Activated CD4-positive, CD25-positive, alpha-beta regulatory T cell treated with anti-CD3 and anti-CD28 coated beads, Interleukin-2, amount 50 U/mL, for 24 hours (primary cell): Measurements from ENCODE around the gene ATP11A.

Experiments
- ATAC-seq, 2 donors: fragments of 150-1000 bp; cut with Tn5 transposase; one replicate each; pipeline ENCODE4 v1.10.0; 2021; ENCODE audit warnings: mild to moderate bottlenecking in 1 of 2, moderate library complexity in 1 of 2

Gene ATP11A

DNA sequence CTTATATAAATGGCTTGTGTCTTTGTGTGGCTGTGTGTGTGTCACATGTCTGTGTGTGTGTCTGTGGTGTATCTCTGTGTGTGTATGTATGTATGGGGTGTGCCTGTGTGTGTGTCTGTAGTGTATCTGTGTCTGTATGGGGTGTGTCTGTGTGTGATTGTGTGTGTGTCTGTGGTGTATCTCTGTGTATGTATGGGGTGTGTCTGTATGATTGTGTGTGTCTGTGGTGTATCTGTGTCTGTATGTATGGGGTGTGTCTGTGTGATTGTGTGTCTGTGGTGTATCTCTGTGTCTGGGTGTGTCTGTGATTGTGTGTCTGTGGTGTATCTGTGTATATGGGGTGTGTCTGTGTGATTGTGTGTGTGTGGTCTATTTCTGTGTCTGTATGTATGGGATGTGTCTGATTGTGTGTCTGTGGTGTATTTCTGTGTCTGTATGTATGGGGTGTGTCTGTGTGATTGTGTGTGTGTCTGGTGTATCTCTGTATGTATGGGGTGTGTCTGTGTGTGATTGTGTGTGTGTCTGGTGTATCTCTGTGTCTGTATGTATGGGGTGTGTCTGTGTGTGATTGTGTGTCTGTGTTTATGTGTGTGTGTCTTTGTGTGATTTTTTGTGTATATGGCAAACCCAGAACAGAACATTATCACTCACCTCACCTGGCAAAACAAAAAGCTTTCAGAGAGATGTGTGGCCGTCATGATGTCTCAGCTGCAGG lies 223.0 kb downstream of the ATP11A start:
- ATAC-seq = no peak

DNA sequence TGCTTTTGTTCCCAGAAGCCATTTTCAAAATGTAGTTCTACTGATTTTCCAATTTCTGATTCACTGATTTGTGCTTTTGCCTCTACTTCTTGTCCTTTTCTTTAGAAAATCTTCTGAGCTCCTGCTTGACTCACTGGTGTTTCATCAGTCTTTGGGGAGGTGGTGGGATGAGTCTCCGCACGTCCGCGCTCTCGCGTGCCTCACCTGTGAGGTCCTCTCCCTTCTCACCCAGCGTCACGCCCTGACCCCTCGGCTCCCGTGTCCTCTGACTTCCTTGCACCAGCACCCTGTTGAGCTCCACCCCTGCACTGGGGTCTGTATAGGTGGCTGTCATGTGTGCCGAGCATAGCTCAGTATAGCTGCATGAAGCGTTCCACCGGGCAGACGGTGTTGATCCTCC lies 226.5 kb downstream of the ATP11A start:
- no peak for ATAC-seq

- ATAC-seq = no peak
These were observed 227.3 kb downstream of the ATP11A start for GRCh38 chr13:112917056-112917664.

DNA sequence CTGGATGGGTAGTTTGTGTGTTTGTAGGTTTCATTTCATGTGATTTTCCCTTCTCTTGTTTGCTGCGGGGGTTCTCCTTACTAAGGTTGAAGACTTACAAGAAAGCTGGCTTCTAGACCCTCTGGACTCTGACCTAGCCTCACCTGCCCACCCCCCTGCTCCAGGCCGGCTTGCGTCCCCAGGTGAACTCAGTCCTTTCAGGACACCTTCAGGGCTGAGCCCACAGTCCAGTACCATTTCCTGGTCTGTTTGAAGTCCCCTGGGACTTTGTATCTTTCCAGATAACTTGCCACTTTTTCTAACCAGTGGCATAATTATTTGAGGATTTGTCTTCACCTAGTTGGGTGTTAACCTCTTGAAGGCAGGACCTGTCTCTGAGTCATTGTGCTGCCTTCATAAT lies 227.9 kb downstream of the ATP11A start:
- ATAC-seq = no peak

DNA sequence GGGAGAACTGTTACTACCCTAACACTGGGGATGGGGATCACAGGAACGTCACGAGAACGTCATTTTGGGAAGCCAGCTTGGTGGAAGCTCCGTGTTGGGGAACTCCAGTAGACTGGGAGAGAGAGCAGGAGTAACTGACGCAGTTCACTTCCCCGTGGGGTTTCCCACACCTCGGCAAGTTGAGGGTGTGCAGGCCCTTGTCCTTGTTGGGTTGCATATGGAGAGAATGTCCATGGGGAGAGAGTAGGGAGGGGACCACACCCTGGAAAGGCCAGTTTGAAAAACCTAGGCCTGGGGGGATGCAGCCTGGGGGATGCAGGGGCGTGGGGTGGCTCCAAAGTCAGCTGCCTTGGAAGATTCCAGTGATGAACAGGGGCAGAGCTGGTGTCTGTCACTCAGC lies 228.4 kb downstream of the ATP11A start:
- no peak for ATAC-seq

DNA sequence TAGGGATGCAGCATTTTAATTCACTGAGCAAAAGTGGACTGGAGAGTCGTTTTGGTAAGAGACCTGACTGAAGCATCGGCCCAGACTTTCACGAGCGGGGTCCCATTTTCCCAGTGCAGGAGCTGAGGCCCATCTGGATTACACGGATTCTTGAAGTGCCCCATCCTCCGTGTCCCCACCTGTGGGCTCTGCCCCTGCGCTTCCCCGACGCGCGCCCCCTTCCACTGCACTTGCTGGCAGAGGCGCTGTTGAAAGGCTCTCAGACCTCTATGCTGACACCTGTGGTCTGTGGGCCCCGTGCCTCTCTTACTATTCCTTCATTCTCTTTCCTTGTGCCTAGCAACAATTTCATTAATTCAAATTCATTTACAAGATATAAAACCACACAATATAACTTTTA lies 228.9 kb downstream of the ATP11A start:
- ATAC-seq = no peak

DNA sequence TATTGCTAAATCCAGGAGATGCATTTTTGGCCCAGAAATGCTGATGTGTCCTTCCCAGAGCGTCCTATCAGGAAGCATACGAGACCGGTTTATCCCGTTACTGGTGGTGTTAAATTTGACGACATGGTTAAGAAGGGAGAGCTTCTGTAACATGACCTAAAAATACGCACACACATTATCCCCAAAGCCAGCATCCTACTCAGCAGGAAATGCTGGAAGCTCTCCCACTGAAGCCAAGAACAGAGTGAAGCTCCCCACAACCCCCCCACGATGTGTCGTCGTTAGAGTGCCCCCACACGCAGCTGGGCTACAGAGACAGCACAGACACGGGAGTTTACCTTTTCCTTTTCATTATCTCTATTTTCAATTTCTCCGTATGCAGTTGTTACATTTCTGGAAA lies 234.1 kb downstream of the ATP11A start:
- ATAC-seq = no peak

DNA sequence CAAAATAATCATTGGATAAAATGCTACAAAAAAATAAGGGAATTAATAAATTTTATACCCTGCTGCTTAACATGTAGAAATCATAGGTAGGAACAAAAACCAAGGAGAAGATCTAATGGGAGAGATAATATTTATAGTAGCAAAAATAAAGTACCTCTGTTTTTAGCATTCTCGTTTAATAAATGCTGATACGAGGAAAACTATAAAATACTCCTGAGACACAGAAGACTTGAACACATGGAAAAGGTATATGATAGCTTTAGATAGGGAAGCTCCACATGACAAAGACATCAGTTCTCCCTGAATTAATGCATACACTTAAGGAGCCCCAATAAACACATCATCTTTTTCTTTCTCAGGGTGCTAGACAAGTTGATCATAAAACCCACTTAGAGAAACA lies 234.5 kb downstream of the ATP11A start:
- no peak for ATAC-seq

DNA sequence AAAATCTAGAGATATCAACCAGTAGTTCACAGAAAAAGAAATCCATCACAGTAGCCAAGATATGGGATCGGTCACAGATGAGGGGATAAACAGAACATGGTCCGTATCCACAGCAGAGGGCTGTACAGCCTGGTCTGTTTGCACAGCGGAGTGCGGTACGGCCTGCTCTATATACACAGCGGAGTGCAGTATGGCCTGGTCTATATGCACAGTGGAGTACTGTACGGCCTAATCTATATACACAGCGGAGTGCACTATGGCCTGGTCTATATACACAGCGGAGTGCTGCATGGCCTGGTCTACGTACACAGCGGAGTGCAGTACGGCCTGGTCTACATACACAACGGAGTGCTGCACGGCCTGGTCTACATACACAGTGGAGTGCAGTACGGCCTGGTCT lies 236.2 kb downstream of the ATP11A start:
- no peak for ATAC-seq

DNA sequence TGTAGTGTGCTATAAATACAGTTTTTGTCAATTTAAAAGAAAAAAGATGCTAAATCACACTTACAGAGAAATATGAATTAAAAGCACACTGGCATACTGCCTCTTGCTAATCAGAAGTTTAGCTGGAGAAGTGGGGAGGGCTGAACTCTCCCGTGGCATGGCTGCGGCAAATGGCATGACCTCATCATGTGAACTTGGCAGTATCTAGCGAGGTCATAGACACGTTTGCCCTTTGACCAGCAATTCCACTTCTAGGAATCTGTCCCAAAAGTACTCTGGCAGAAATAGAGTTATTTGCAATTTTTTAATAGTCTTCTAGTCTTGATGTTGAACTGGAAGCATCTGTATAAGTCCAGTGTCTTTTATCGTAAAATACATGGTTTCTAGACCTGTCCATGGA lies 237.2 kb downstream of the ATP11A start:
- no peak for ATAC-seq

DNA sequence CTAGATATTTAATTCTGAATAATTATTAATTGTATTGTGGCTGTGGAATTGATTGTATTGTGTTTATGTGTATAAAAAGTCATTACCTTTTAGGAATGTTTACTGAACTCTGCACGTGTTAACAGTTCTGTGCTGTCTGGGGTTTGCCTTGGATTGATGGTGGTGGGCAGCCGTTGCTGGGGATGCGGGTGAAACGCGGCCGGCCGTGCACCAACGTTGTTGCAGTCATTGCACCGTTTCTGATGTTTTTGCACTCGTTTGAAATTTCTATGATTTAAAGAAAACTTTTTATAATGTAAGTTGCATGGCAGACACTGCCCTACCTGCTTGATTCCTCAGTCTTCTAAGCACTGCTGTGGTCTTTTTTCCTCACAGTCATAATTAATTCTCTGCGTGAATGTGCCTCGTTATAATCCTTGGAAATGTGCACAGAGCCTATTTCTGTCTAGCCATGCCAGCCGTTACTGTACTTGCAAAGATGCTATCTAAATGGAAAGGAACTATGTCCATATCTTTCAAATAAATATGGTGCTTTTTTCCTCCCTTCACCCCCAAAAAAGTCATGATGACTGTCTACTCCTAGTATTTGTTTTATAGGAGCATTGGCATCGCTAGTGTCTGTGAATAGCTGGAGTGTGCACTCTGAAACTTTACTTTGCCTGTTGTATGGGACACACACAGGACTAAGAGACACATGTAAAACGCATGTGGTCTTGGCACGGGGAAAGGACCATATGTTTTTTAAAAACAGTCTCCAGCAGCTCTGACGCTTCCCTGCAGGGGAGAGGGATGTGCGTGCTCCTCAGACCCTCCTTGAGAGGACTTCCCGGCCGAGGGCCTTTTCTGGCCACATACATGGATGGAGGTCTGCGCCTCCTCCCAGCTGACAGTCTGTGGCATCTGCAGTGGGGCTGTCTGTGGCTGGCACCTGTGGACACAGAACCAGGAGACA lies 238.5 kb downstream of the ATP11A start:
- ATAC-seq = no peak

- no peak for ATAC-seq
These were observed 239.3 kb downstream of the ATP11A start for GRCh38 chr13:112928972-112929782.

- ATAC-seq = no peak
These were observed 239.9 kb downstream of the ATP11A start for GRCh38 chr13:112929783-112930055.

DNA sequence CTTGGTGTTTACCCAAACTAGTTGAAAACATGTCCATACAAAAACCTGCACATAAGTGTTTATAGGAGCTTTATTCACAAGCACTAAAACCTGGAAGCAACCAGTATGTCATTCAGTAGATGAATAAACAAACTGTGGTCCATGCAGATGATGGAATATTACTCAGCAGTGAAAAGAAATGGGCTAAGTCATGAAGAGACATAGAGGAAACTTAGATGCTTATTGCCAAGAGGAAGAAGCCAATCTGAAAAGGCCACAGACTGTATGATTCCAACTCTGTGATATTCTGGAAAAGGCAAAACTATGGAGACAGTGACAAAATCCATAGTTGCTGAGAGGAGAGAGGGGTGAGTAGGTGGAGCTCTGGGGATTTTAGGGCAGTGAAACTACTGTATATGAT lies 240.4 kb downstream of the ATP11A start:
- no peak for ATAC-seq

GRCh38 chr13:112931028-112931934 lies 241.4 kb downstream of the ATP11A start:
- no peak for ATAC-seq

- ATAC-seq = no peak
These were observed 243.1 kb downstream of the ATP11A start for GRCh38 chr13:112932971-112933370.

DNA sequence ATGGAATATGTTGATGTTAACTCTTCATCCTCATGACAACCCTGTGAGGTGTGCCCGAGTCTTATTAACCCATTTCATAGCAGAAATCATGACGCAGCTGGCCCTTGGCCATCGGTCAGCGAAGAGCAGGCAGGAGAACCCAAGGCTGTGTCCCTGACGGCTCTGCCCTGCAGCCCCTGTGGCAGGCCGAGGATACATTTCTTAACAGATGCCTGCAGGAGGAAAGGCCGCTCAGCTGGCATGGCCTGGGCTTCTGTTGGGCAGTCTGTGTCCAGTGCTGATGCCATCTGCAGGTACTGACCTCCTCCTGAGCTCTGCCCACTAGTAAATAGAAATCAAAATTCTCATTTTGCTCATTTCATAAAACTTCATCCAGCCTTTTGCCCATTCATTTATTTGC lies 243.8 kb downstream of the ATP11A start:
- ATAC-seq = no peak

- no peak for ATAC-seq
These were observed 244.2 kb downstream of the ATP11A start for GRCh38 chr13:112934078-112934477.
